ENCODE results near the gene KCNJ6.

KCNJ6 gene

GRCh38 chr21:37815893-37816292, 100.4 kb downstream of the KCNJ6 start:
- no peak for DNase-seq

- no peak for DNase-seq
Measured at GRCh38 chr21:37811711-37812110, 104.5 kb downstream of the KCNJ6 start.

- DNase-seq: no peak
Measured at GRCh38 chr21:37808261-37808660, 108.0 kb downstream of the KCNJ6 start.

- DNase-seq: no peak
Measured at GRCh38 chr21:37805266-37805665, 111.0 kb downstream of the KCNJ6 start.

- DNase-seq: no peak
Measured at GRCh38 chr21:37804001-37804400, 112.3 kb downstream of the KCNJ6 start.

GRCh38 chr21:37803101-37803651, 113.1 kb downstream of the KCNJ6 start:
- no peak for DNase-seq

- DNase-seq: no peak
Measured at GRCh38 chr21:37800456-37801061, 115.7 kb downstream of the KCNJ6 start.

GRCh38 chr21:37800057-37800455, 116.2 kb downstream of the KCNJ6 start:
- DNase-seq: no peak

- DNase-seq: no peak
Measured at GRCh38 chr21:37799211-37800056, 116.8 kb downstream of the KCNJ6 start.

GRCh38 chr21:37797403-37797802, 118.9 kb downstream of the KCNJ6 start:
- DNase-seq: no peak

GRCh38 chr21:37796011-37796410, 120.2 kb downstream of the KCNJ6 start:
- DNase-seq: no peak

- DNase-seq: no peak
Measured at GRCh38 chr21:37793660-37794059, 122.6 kb downstream of the KCNJ6 start.

GRCh38 chr21:37792046-37792445, 124.2 kb downstream of the KCNJ6 start:
- DNase-seq: no peak

- no peak for DNase-seq
Measured at GRCh38 chr21:37790905-37791304, 125.4 kb downstream of the KCNJ6 start.

GRCh38 chr21:37788503-37788902, 127.8 kb downstream of the KCNJ6 start:
- no peak for DNase-seq

GRCh38 chr21:37787456-37787855, 128.8 kb downstream of the KCNJ6 start:
- DNase-seq: peak; percentile 36

- no peak for DNase-seq
Measured at GRCh38 chr21:37784591-37785318, 131.5 kb downstream of the KCNJ6 start.

GRCh38 chr21:37783016-37783415, 133.2 kb downstream of the KCNJ6 start:
- no peak for DNase-seq

- DNase-seq: no peak
Measured at GRCh38 chr21:37780991-37781983, 135.0 kb downstream of the KCNJ6 start.

- DNase-seq: no peak
Measured at GRCh38 chr21:37771181-37771580, 145.1 kb downstream of the KCNJ6 start.

GRCh38 chr21:37770461-37770860, 145.8 kb downstream of the KCNJ6 start:
- no peak for DNase-seq

- DNase-seq: no peak
Measured at GRCh38 chr21:37769656-37770055, 146.6 kb downstream of the KCNJ6 start.

All from amniotic stem cell (primary cell).